Kidney (tissue), 14 donors: ENCODE data around the gene CAMK1D. TPM values are rescaled to one million over a fixed set of nuclear protein-coding genes. Genes with fewer than 3 reads are reported as not detected.

Source experiments
- DNase-seq, 5 donors: peaks; one replicate each; pipeline ENCODE4 v3.0.0-alpha.2; 2013 to 2020
- FAIRE-seq: peaks from 2 replicates; lab custom pipeline; 2012; peaks lifted over from hg19 to GRCh38; lab: Jason Lieb, UNC
- H3K27ac ChIP-seq, 2 donors: one replicate each; pipeline ENCODE4 v1.7.0; 2013; ENCODE audit warnings: low read depth in 2 of 2, low read length in 2 of 2, inconsistent platforms in 1 of 2
- H3K27me3 ChIP-seq: one replicate; pipeline ENCODE4 v1.7.1; 2013; ENCODE audit warnings: low read length, inconsistent platforms; ENCODE audit not compliant: control insufficient read depth, insufficient read depth
- H3K36me3 ChIP-seq, 3 donors: one replicate each; pipeline versions ENCODE4 v1.7.0 to v1.7.1; 2013; ENCODE audit warnings: low read length in 3 of 3, control low read depth in 1 of 3, inconsistent platforms in 1 of 3; ENCODE audit not compliant: insufficient read depth in 3 of 3, control insufficient read depth in 2 of 3
- H3K4me1 ChIP-seq, 3 donors: one replicate each; pipeline versions ENCODE4 v1.7.0 to v1.7.1; 2013; ENCODE audit warnings: low read length in 3 of 3, inconsistent platforms in 1 of 3, low read depth in 1 of 3; ENCODE audit not compliant: control insufficient read depth in 2 of 3, insufficient read depth in 2 of 3
- H3K4me3 ChIP-seq, 3 donors: one replicate each; pipeline versions ENCODE4 v1.7.0 to v1.8.1; 2013; ENCODE audit warnings: low read length in 3 of 3, control low read depth in 1 of 3, inconsistent platforms in 1 of 3
- H3K9ac ChIP-seq, 3 donors: one replicate each; pipeline versions ENCODE4 v1.7.0 to v1.7.1; 2013; ENCODE audit warnings: low read length in 3 of 3, control low read depth in 1 of 3, inconsistent platforms in 1 of 3
- H3K9me3 ChIP-seq, 3 donors: one replicate each; pipeline versions ENCODE4 v1.7.0 to v1.7.1; 2013; ENCODE audit warnings: low read length in 3 of 3, control low read depth in 1 of 3, inconsistent platforms in 1 of 3; ENCODE audit not compliant: control insufficient read depth in 2 of 3, insufficient read depth in 1 of 3
- CTCF ChIP-seq: IDR thresholded peaks from 3 replicates; pipeline ENCODE4 v1.5.1; 2012; ENCODE audit warnings: mild to moderate bottlenecking, moderate library complexity, borderline replicate concordance; ENCODE audit not compliant: insufficient read depth; ENCODE audit errors: extremely low read depth
- intact Hi-C: fragments of 100-400 bp; cut with DNase I; formaldehyde crosslinking; loops from one replicate; pipeline ENCODE4 v1.11.1; 2022
- polyA plus RNA-seq: library from polyadenylated mRNA; stranded (reverse); fragments of 350-450 nt; fragmentation: Illumina TruSeq; extraction: RNeasy Lipid Tissue Mini Kit (QIAGEN cat#74804); gene quantifications from one replicate; pipeline ENCODE4 v1.2.3, GENCODE V29; 2014; ENCODE audit warnings: low read depth, low replicate concordance; ENCODE audit not compliant: insufficient read depth
- total RNA-seq: library from RNA; stranded (reverse); fragmentation: NEBNext Ultra II Directional; extraction: Animal tissue kit (Norgen Biotek cat#: 25700); gene quantifications from one replicate; pipeline ENCODE4 v1.2.1, GENCODE V29; 2021
- donor health status: control.
- donor health status: control.
- donor health status: control.
- donor health status: control.
- donor health status: control.
- donor health status: DM: yes; HTN: yes; CAD: no.
- donor health status: Normal renal cell carcinoma (clear cell type).

CAMK1D gene
- total and polyA plus RNA-seq, 2 donors from 2014 or later, result 1.1 to 13.7 TPM

- Histone ChIP-seq H3K9me3 (peaks cover 0 to 6% (median 0%) of the 10 kb centered on the region in 3 donors), H3K36me3 (no peaks in the 10 kb centered on the region), H3K27ac (no peak overlapping the region), H3K27me3 (no peaks in the 10 kb centered on the region), H3K4me3 (no peak overlapping the region), H3K4me1 (no peaks in the 10 kb centered on the region), H3K9ac (no peak overlapping the region)
- DNase-seq (peak in 1 of 5 donors; percentile 1), FAIRE-seq (no peak)
- intact Hi-C loops, result no loop called here
- TF ChIP-seq CTCF, result no peak
These were observed 31.7 kb downstream of the CAMK1D start for GRCh38 chr10:12380999-12381398.

GRCh38 chr10:12381536-12382156 is 32.3 kb downstream of the CAMK1D start:
- Histone ChIP-seq H3K4me1 (no peaks in the 10 kb centered on the region), H3K9me3 (peaks cover 0 to 6% (median 0%) of the 10 kb centered on the region in 3 donors), H3K9ac (no peak overlapping the region), H3K4me3 (no peak overlapping the region), H3K27ac (no peak overlapping the region), H3K36me3 (no peaks in the 10 kb centered on the region), H3K27me3 (no peaks in the 10 kb centered on the region)
- FAIRE-seq, result no peak
- DNase-seq, result peak in 1 of 5 donors; percentile 10
- intact Hi-C loops, result no loop called here
- no peak for TF ChIP-seq CTCF

GRCh38 chr10:12382157-12382548 is 32.8 kb downstream of the CAMK1D start:
- H3K9me3 ChIP-seq, result peaks cover 0 to 6% (median 0%) of the 10 kb centered on the region in 3 donors

More at GRCh38 chr10:12382157-12382548, 32.8 kb downstream of the CAMK1D start:
- Histone ChIP-seq H3K4me1 (no peaks in the 10 kb centered on the region), H3K36me3 (no peaks in the 10 kb centered on the region), H3K27ac (no peak overlapping the region), H3K4me3 (no peak overlapping the region), H3K9ac (no peak overlapping the region), H3K27me3 (no peaks in the 10 kb centered on the region)
- no peak for TF ChIP-seq CTCF
- FAIRE-seq, result no peak
- intact Hi-C loops, result no loop called here
- no peak for DNase-seq
